HG03045 (cell line): ENCODE measurements around the gene UBE2N.
A peak's percentile ranks its signal among the peaks of the same experiment; 100 is the strongest.
"Not testable (repeated sequence)": the region's sequence is repeated elsewhere in the genome, so short reads cannot be mapped to it uniquely, and the experiment has no call there.

Experiments
- ATAC-seq: cut with Tn5 transposase; IDR thresholded peaks from one replicate; pipeline ENCODE4 v1.9.1; 2021; ENCODE audit warnings: mild to moderate bottlenecking, moderate library complexity; ENCODE audit not compliant: unreplicated experiment

UBE2N gene

GRCh38 chr12:93415723-93416464 lies 25.9 kb downstream of the UBE2N start:
- ATAC-seq = no peak

- no peak for ATAC-seq
Observed at GRCh38 chr12:93413064-93413463, 28.7 kb downstream of the UBE2N start.

DNA sequence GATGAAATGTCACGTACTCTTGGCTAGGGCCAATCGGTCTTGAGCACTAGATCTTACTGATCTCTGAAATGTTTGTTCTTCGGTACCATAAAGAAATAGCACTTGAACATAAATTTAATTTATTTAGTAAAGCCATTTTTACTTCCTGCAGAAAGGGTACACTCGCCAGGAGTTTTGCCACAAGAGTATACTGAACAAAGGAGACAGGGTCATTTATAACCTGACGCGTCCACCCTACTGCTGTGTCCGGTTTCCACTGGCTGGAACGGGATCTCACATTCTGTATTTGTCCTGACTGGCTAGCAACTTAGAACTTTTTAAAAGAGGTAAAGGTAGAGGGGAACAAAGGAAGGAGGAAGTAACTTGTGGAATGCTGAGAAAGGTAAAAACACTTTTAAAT lies 29.4 kb downstream of the UBE2N start:
- ATAC-seq = not testable (repeated sequence)

DNA sequence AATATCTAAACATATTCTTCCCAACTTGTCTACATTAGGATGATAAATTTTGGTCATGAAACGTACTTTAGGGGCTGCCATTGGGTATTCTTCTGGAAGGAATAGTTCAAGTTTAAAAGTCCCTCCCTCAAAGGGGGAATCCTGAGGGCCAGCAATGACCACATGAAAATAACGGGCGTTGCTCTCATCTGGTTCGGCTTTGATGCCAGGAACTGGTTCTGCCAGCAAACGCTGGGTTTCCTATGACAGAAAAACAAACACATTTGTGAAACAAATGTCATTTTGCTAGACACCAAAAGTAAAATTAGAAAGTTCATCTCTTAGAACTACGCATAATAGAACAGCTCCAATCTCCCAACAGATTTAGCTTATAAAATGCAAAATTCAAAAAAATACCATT lies 30.7 kb downstream of the UBE2N start:
- ATAC-seq = not testable (repeated sequence)

DNA sequence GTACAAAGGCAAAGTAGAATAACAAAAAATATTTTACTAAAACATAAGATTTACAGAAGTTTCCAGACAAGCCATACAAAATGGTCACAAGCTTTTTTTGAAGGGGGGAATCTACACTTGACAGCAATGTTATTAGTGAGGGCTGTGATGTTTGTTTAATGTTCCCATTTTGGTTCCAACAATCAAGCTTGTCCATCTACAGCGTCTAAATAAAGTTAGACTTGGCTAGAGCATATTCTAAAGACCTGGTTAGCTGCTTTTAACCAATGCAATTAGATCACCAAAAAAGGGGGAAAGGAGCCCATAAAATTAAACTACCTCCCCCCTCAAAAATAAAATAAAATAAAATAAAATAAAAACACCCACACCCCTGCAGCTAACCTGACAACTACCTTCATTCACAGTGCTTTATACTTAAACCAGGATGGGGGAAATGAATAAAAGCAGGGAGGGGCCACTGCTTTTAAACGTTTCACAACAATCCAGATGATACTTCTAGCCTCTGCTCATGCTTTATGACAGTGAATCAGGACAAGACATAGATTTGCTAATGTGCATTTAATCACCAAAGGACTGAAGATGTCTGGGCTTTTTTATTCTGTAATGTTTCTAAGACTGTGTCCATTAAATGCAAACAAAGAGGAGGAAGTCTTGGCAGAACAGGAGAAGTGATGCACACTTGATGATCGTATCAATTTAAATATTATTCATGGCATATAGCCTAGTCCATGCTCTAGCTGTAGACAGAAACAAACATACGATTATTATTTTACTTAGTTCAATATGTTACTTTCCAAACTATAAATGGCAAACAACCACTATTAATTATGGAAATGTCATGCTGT lies 32.2 kb downstream of the UBE2N start:
- ATAC-seq = not testable (repeated sequence)

DNA sequence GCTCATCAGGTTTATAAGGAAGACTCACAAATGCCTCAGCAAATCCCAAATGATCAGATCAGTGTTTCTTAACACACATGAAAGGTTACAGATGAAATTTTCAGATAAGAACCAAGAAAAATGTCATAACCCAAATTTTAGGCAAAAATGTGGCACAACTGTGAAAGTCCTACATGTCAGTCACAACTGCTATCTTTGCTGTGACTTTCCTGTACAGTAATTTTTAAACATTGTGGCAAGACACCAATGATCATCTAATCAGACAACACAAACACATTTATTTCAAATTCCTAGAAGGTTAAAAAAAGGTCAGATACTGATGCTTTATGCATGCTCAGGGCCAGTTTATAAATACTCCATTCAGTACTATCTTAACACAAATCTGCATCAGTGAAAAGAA lies 32.9 kb downstream of the UBE2N start:
- no peak for ATAC-seq

- ATAC-seq = no peak
Observed at GRCh38 chr12:93407963-93408283, 33.8 kb downstream of the UBE2N start.

DNA sequence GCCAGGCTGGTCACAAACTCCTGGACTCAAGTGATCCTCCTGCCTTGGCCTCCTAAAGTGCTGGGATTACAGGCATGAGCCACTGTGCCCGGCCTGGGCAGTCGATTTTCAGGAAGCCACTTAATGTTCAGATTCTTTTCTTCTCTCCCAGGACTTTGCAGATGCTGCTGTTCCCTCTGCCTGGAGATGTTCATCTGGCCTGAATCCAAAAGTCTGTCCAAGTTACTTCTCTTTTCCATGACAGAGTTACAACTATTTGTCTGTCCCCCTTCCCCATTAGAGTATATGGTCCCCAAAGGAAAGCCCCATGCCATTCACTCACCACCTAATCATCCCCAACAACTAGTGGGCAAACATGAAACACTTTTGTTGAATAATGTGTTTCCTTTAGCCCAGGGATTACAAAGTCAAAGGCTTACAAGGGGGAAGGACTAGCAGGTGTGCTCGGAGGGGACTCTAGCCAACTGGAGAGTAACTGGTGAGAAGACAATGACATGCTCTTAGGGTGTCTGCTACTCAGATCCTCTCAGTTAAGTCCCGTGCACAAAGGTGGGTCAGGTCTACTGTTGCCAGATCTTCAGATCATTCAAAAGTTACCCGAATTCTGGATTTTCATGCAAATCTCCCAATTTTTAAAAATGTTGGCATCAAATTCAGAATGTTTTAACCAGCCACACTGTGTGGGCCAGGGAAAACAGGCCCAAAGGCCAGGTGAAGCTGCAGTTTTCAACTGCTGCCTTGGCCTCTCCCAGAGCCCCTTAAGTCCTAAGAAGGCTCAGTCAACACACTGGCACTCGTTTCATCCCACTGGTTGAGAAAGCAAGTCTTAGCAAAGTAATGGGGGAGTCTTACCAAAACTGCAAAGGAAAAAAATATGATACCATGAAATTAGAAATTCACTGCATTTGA lies 34.4 kb downstream of the UBE2N start:
- no peak for ATAC-seq

GRCh38 chr12:93404961-93405849 lies 36.5 kb downstream of the UBE2N start:
- ATAC-seq = no peak

GRCh38 chr12:93403988-93404803 lies 37.6 kb downstream of the UBE2N start:
- no peak for ATAC-seq

- ATAC-seq = no peak
Observed at GRCh38 chr12:93402333-93403311, 39.1 kb downstream of the UBE2N start.

DNA sequence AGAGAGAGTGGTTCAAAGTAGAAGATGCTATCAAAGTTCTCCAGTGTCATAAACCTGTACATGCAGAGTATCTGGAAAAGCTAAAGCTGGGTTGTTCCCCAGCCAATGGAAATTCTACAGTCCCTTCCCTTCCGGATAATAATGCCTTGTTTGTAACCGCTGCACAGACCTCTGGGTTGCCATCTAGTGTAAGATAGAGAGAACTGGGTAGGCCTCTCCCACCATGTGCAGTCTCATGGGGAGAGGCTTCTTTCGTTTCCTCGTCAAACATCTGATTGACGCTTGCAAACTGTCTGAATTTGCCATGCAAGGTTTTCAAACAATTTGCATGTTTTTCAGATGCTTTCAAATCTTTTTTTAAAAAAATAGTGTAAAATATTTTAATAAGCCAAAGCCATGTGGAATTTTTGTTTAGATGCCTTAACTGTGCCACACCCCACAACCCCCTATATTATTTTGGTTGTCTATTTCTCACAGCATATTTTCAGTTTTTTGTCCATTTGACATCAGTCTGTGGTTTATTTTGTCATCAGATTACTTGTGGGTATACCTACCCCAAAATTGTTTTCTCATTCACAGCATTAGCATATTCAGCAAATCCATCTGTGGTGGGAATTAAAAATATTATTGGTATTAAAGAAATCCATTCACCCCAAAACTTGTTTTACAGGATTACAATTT lies 42.4 kb downstream of the UBE2N start:
- ATAC-seq = peak; percentile 80

GRCh38 chr12:93397412-93397811 lies 44.3 kb downstream of the UBE2N start:
- ATAC-seq = no peak

- ATAC-seq = no peak
Observed at GRCh38 chr12:93393425-93393824, 48.3 kb downstream of the UBE2N start.

- no peak for ATAC-seq
Observed at GRCh38 chr12:93390549-93391297, 51.0 kb downstream of the UBE2N start.

- no peak for ATAC-seq
Observed at GRCh38 chr12:93390031-93390430, 51.7 kb downstream of the UBE2N start.

DNA sequence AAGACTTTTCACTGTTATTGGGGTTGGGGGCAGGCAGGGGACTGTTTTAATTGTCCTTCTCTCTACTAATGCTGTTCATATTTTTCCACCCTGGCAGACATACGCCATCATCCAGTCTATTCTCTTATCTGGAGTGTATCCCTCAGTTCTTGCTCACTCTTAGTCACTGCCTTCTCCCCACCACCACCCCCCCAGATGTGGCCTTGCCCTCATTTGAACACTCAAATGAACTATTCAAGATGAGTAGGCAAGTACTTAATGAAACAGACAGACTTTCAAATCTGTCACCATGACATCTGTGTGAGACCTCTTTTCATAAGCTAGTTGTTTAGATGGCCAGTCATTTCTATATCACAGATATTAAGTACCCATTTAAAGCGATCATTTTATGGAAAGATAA lies 54.0 kb downstream of the UBE2N start:
- ATAC-seq = no peak
